Mesothelial cell of epicardium (in vitro differentiated cells): ENCODE results near the gene KCNH1. TPM values are rescaled to one million over a fixed set of nuclear protein-coding genes. Genes with fewer than 3 reads are reported as not detected.
"Not testable (repeated sequence)": the region's sequence is repeated elsewhere in the genome, so short reads cannot be mapped to it uniquely, and the experiment has no call there.

Experiments
- DNase-seq, 2 experiments: peaks; one replicate each; pipeline ENCODE4 v3.0.0; 2021; ENCODE audit warnings: low spot score in 2 of 2; ENCODE audit not compliant: unreplicated experiment in 2 of 2
- H3K27ac Mint-ChIP-seq: 2 replicates; pipeline ENCODE4 v1.8.0; 2021; ENCODE audit warnings: mixed read lengths
- H3K27me3 Mint-ChIP-seq: 2 replicates; pipeline ENCODE4 v1.8.0; 2021; ENCODE audit warnings: low read depth, mixed read lengths
- H3K36me3 Mint-ChIP-seq: 2 replicates; pipeline ENCODE4 v1.8.0; 2021; ENCODE audit warnings: mixed read lengths
- H3K4me1 Mint-ChIP-seq: 2 replicates; pipeline ENCODE4 v1.8.0; 2021; ENCODE audit warnings: mixed read lengths
- H3K4me3 Mint-ChIP-seq: 2 replicates; pipeline ENCODE4 v1.8.0; 2021; ENCODE audit warnings: mild to moderate bottlenecking, moderate library complexity, mixed read lengths
- H3K9me3 Mint-ChIP-seq: 2 replicates; pipeline ENCODE4 v1.8.0; 2021; ENCODE audit warnings: mixed read lengths
- CTCF ChIP-seq: fragments of 200-600 bp; sonication (generic); IDR thresholded peaks from one replicate; pipeline ENCODE4 v1.5.0; 2021; ENCODE audit warnings: antibody characterized with exemption; ENCODE audit not compliant: unreplicated experiment
- total RNA-seq: library from RNA; stranded (reverse); gene quantifications from 3 replicates; pipeline ENCODE4 v1.2.1, GENCODE V29; 2021

The KCNH1 gene
- total RNA-seq, 1 donor from 2014 or later, result 0.34 TPM

DNA sequence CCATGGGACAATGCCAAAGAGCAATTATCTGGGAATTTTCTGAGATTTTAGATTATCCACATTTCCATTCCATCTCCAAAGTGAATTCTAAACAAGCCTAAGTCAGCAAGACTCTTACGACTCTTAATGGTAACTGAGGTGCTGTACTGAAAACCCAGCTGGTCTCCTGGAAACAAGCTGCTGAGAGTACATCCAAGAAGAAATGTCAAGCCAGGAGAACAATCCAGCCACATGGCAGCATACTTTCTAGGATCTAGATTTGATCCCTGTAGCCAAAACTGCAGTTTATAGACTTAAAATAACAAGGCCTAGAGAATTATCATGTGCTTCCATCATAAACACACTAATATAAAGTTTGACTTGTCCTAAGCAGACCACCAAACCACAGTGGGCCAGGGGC, 45.8 kb downstream of the KCNH1 start:
- Mint-ChIP-seq H3K27me3 (peaks cover 19% of the 10 kb centered on the region), H3K9me3 (no peaks in the 10 kb centered on the region), H3K4me3 (no peak overlapping the region), H3K27ac (no peak overlapping the region), H3K36me3 (no peaks in the 10 kb centered on the region), H3K4me1 (no peaks in the 10 kb centered on the region)
- no peak for TF ChIP-seq CTCF
- DNase-seq, result no peak

DNA sequence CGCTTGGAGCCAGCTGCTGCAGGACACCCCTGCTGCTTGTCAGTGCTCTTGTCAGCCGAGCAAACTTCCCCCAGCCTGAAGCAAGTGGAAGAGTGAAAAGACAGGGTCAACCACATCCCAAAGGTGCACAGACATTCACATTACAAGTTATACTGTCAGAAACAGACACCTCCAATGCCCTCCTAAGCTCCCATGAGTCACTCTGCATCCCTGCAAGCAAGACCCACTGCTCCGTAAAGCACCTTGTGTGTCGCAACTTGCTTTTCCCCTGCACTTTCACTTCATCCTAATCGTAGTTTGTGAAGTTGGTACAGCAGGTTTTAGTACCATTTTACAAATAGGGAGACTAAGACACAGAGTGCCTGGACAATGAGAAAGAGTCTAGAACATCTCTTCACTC, 51.1 kb downstream of the KCNH1 start:
- no peak for DNase-seq
- H3K27ac Mint-ChIP-seq, result no peak overlapping the region
- no peak for TF ChIP-seq CTCF
- H3K4me3 Mint-ChIP-seq, result no peak overlapping the region
- H3K4me1 Mint-ChIP-seq, result no peaks in the 10 kb centered on the region
- peaks cover 18% of the 10 kb centered on the region for H3K27me3 Mint-ChIP-seq
- H3K36me3 Mint-ChIP-seq, result peaks cover 1% of the 10 kb centered on the region
- H3K9me3 Mint-ChIP-seq, result peaks cover 11% of the 10 kb centered on the region

- not testable (repeated sequence) for DNase-seq, H3K36me3 Mint-ChIP-seq, H3K4me3 Mint-ChIP-seq, H3K27ac Mint-ChIP-seq, H3K4me1 Mint-ChIP-seq
- Mint-ChIP-seq H3K9me3 (peaks cover 18% of the 10 kb centered on the region), H3K27me3 (peaks cover 18% of the 10 kb centered on the region)
Observed at GRCh38 chr1:211081447-211081846, 52.5 kb downstream of the KCNH1 start.

GRCh38 chr1:211068976-211069375, 65.0 kb downstream of the KCNH1 start:
- Mint-ChIP-seq H3K27ac (no peak overlapping the region), H3K4me3 (no peak overlapping the region)

GRCh38 chr1:211066781-211067384, 67.1 kb downstream of the KCNH1 start:
- H3K27ac Mint-ChIP-seq, result no peak overlapping the region
- H3K4me1 Mint-ChIP-seq, result no peaks in the 10 kb centered on the region
- peaks cover 20% of the 10 kb centered on the region for H3K9me3 Mint-ChIP-seq
- TF ChIP-seq CTCF, result no peak
- DNase-seq, result no peak
- H3K4me3 Mint-ChIP-seq, result no peak overlapping the region
- peaks cover 2% of the 10 kb centered on the region for H3K36me3 Mint-ChIP-seq
- no peaks in the 10 kb centered on the region for H3K27me3 Mint-ChIP-seq

More at GRCh38 chr1:211068976-211069375, 65.0 kb downstream of the KCNH1 start:
- peaks cover 2% of the 10 kb centered on the region for H3K36me3 Mint-ChIP-seq
- no peaks in the 10 kb centered on the region for H3K27me3 Mint-ChIP-seq
- H3K9me3 Mint-ChIP-seq, result peaks cover 19% of the 10 kb centered on the region
- H3K4me1 Mint-ChIP-seq, result no peaks in the 10 kb centered on the region
- TF ChIP-seq CTCF, result no peak
- no peak for DNase-seq

DNA sequence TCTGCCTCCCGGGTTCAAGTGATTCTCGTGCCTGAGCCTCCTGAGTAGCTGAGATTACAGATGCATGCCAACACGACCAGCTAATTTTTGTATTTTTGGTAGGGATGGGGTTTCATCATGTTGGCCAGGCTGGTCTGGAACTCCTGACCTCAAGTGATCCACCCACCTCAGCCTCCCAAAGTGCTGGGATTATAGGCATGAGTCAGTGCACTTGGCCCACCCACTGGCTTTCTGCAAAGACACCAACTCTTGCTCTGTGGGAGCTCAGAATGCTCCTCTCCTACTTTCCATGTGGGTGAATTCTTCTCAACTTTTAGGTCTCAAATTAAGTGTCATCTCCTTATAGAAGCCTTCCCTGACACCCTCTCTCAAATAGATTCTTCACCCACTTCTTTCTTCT, 92.1 kb downstream of the KCNH1 start:
- H3K27me3 Mint-ChIP-seq, result peaks cover 26% of the 10 kb centered on the region

GRCh38 chr1:211037095-211037494, 96.9 kb downstream of the KCNH1 start:
- Mint-ChIP-seq H3K4me3 (no peak overlapping the region), H3K36me3 (no peaks in the 10 kb centered on the region), H3K27ac (no peak overlapping the region), H3K4me1 (no peaks in the 10 kb centered on the region), H3K27me3 (peaks cover under 1% of the 10 kb centered on the region), H3K9me3 (peaks cover 5% of the 10 kb centered on the region)
- DNase-seq, result no peak
- no peak for TF ChIP-seq CTCF

More for the DNA sequence above, 92.1 kb downstream of the KCNH1 start:
- not testable (repeated sequence) for H3K9me3 Mint-ChIP-seq, H3K36me3 Mint-ChIP-seq, DNase-seq, H3K4me1 Mint-ChIP-seq, H3K4me3 Mint-ChIP-seq, H3K27ac Mint-ChIP-seq
